ENCODE data around the gene CSGALNACT2. TPM values are rescaled to one million over a fixed set of nuclear protein-coding genes. Genes with fewer than 3 reads are reported as not detected.
"Not testable (repeated sequence)": the region's sequence is repeated elsewhere in the genome, so short reads cannot be mapped to it uniquely, and the experiment has no call there.

CSGALNACT2 gene
- total and polyA plus RNA-seq, 4 experiments from 2014 or later = 21.1 to 48.2 (median 34.4) TPM

- Histone ChIP-seq H3K4me3 (ENCODE audit: low read length in 2 of 2) (no peak overlapping the region), H3K36me3 (ENCODE audit: insufficient read depth, low read length) (no peaks in the 10 kb centered on the region), H3K27ac (ENCODE audit: low read depth, low read length) (no peak overlapping the region), H3K27me3 (ENCODE audit: insufficient read depth, low read length) (no peaks in the 10 kb centered on the region), H3K9me3 (ENCODE audit: control insufficient read depth in 1 of 2, low read length in 2 of 2) (no peaks in the 10 kb centered on the region), H3K4me1 (ENCODE audit: insufficient read depth, low read length) (no peaks in the 10 kb centered on the region)
- H3K4me1 Mint-ChIP-seq = peaks cover 0 to 4% (median 2%) of the 10 kb centered on the region in 4 donors
- no peak overlapping the region for H3K4me3 Mint-ChIP-seq
- H3K27me3 Mint-ChIP-seq = peaks cover 0 to 8% of the 10 kb centered on the region in 2 donors
- ChIA-PET POLR2A (ENCODE audit: partially characterized antibody) (no interaction called here), CTCF (ENCODE audit: partially characterized antibody) (no interaction called here)
- no peak overlapping the region for H3K27ac Mint-ChIP-seq
- intact Hi-C loops (cut with micrococcal nuclease) = no loop called here
- H3K36me3 Mint-ChIP-seq = no peaks in the 10 kb centered on the region
- H3K9me3 Mint-ChIP-seq = no peaks in the 10 kb centered on the region
- DNase-seq = no peak
These were observed 44.2 kb upstream of the CSGALNACT2 start for GRCh38 chr10:43094085-43094484.

GRCh38 chr10:43099339-43099738 lies 38.9 kb upstream of the CSGALNACT2 start:
- H3K27me3 ChIP-seq (ENCODE audit: insufficient read depth, low read length); H3K4me3 Mint-ChIP-seq; H3K27ac ChIP-seq (ENCODE audit: low read depth, low read length); H3K4me1 ChIP-seq (ENCODE audit: insufficient read depth, low read length); H3K4me1 Mint-ChIP-seq; DNase-seq; H3K9me3 Mint-ChIP-seq; H3K4me3 ChIP-seq (ENCODE audit: low read length in 2 of 2); H3K27ac Mint-ChIP-seq; H3K36me3 ChIP-seq (ENCODE audit: insufficient read depth, low read length); POLR2A ChIA-PET (ENCODE audit: partially characterized antibody); H3K36me3 Mint-ChIP-seq; H3K9me3 ChIP-seq (ENCODE audit: control insufficient read depth in 1 of 2, low read length in 2 of 2); intact Hi-C loops (cut with micrococcal nuclease); CTCF ChIA-PET (ENCODE audit: partially characterized antibody): not testable (repeated sequence)
- H3K27me3 Mint-ChIP-seq = peaks cover 17 to 20% of the 10 kb centered on the region in 2 donors

GRCh38 chr10:43099928-43100327 lies 38.3 kb upstream of the CSGALNACT2 start:
- ChIA-PET CTCF (ENCODE audit: partially characterized antibody) (no interaction called here), POLR2A (ENCODE audit: partially characterized antibody) (no interaction called here)
- Mint-ChIP-seq H3K4me1 (peaks cover 2 to 7% (median 5%) of the 10 kb centered on the region in 4 donors), H3K9me3 (no peaks in the 10 kb centered on the region), H3K36me3 (no peaks in the 10 kb centered on the region), H3K4me3 (no peak overlapping the region), H3K27ac (peak overlapping the region in 1 of 7 donors; percentile 30), H3K27me3 (peaks cover 15 to 20% of the 10 kb centered on the region in 2 donors)
- Histone ChIP-seq H3K27ac (ENCODE audit: low read depth, low read length) (no peak overlapping the region), H3K4me3 (ENCODE audit: low read length in 2 of 2) (no peak overlapping the region), H3K27me3 (ENCODE audit: insufficient read depth, low read length) (no peaks in the 10 kb centered on the region), H3K9me3 (ENCODE audit: control insufficient read depth in 1 of 2, low read length in 2 of 2) (no peaks in the 10 kb centered on the region), H3K4me1 (ENCODE audit: insufficient read depth, low read length) (peaks cover 6% of the 10 kb centered on the region), H3K36me3 (ENCODE audit: insufficient read depth, low read length) (no peaks in the 10 kb centered on the region)
- intact Hi-C loops (cut with micrococcal nuclease) = no loop called here
- no peak for DNase-seq

GRCh38 chr10:43100366-43100765 lies 37.9 kb upstream of the CSGALNACT2 start:
- no peak overlapping the region for H3K4me3 ChIP-seq (ENCODE audit: low read length in 2 of 2)
- H3K4me3 Mint-ChIP-seq = no peak overlapping the region
- POLR2A ChIA-PET (ENCODE audit: partially characterized antibody) = no interaction called here

GRCh38 chr10:43102063-43102828 lies 36.0 kb upstream of the CSGALNACT2 start:
- H3K27ac Mint-ChIP-seq = no peak overlapping the region
- ChIA-PET CTCF (ENCODE audit: partially characterized antibody) (interaction anchor here (1.1 kb wide), 1 partner anchor 349 kb away, joined by 4 read pairs; no protein-coding TSS in a partner anchor), POLR2A (ENCODE audit: partially characterized antibody) (no interaction called here)
- peak overlapping the region in 6 of 8 donors; percentile 5 to 54 (median 17) for H3K4me3 Mint-ChIP-seq
- H3K27ac ChIP-seq (ENCODE audit: low read depth, low read length) = no peak overlapping the region
- no peaks in the 10 kb centered on the region for H3K27me3 ChIP-seq (ENCODE audit: insufficient read depth, low read length)
- no peaks in the 10 kb centered on the region for H3K9me3 ChIP-seq (ENCODE audit: control insufficient read depth in 1 of 2, low read length in 2 of 2)
- H3K9me3 Mint-ChIP-seq = no peaks in the 10 kb centered on the region
- H3K4me3 ChIP-seq (ENCODE audit: low read length in 2 of 2) = no peak overlapping the region
- no peaks in the 10 kb centered on the region for H3K36me3 ChIP-seq (ENCODE audit: insufficient read depth, low read length)
- no peaks in the 10 kb centered on the region for H3K36me3 Mint-ChIP-seq
- peak in 1 of 5 donors; percentile 2 for DNase-seq
- peaks cover 3 to 13% (median 6%) of the 10 kb centered on the region in 4 donors for H3K4me1 Mint-ChIP-seq
- peaks cover 15% of the 10 kb centered on the region for H3K4me1 ChIP-seq (ENCODE audit: insufficient read depth, low read length)
- peaks cover 17 to 20% of the 10 kb centered on the region in 2 donors for H3K27me3 Mint-ChIP-seq
- intact Hi-C loops (cut with micrococcal nuclease) = no loop called here

More at GRCh38 chr10:43100366-43100765, 37.9 kb upstream of the CSGALNACT2 start:
- no peak for DNase-seq
- no peaks in the 10 kb centered on the region for H3K27me3 ChIP-seq (ENCODE audit: insufficient read depth, low read length)
- Mint-ChIP-seq H3K27ac (no peak overlapping the region), H3K4me1 (peaks cover 3 to 8% (median 6%) of the 10 kb centered on the region in 4 donors), H3K36me3 (no peaks in the 10 kb centered on the region), H3K9me3 (no peaks in the 10 kb centered on the region), H3K27me3 (peaks cover 17 to 20% of the 10 kb centered on the region in 2 donors)
- no peak overlapping the region for H3K27ac ChIP-seq (ENCODE audit: low read depth, low read length)
- CTCF ChIA-PET (ENCODE audit: partially characterized antibody) = no interaction called here
- intact Hi-C loops (cut with micrococcal nuclease) = no loop called here
- H3K9me3 ChIP-seq (ENCODE audit: control insufficient read depth in 1 of 2, low read length in 2 of 2) = no peaks in the 10 kb centered on the region
- no peaks in the 10 kb centered on the region for H3K36me3 ChIP-seq (ENCODE audit: insufficient read depth, low read length)
- peaks cover 9% of the 10 kb centered on the region for H3K4me1 ChIP-seq (ENCODE audit: insufficient read depth, low read length)

GRCh38 chr10:43105102-43105955 lies 32.9 kb upstream of the CSGALNACT2 start:
- Histone ChIP-seq H3K9me3 (ENCODE audit: control insufficient read depth in 1 of 2, low read length in 2 of 2) (no peaks in the 10 kb centered on the region), H3K4me1 (ENCODE audit: insufficient read depth, low read length) (peaks cover 15% of the 10 kb centered on the region), H3K27ac (ENCODE audit: low read depth, low read length) (peak overlapping the region; percentile 19), H3K36me3 (ENCODE audit: insufficient read depth, low read length) (no peaks in the 10 kb centered on the region), H3K4me3 (ENCODE audit: low read length in 2 of 2) (peak overlapping the region; percentile 76 to 77), H3K27me3 (ENCODE audit: insufficient read depth, low read length) (no peaks in the 10 kb centered on the region)
- Mint-ChIP-seq H3K36me3 (no peaks in the 10 kb centered on the region), H3K27me3 (peaks cover 13 to 17% of the 10 kb centered on the region in 2 donors), H3K27ac (no peak overlapping the region), H3K4me3 (peak overlapping the region; percentile 70 to 84 (median 80)), H3K9me3 (no peaks in the 10 kb centered on the region), H3K4me1 (peaks cover 5 to 13% (median 7%) of the 10 kb centered on the region in 4 donors)
- intact Hi-C loops (cut with micrococcal nuclease) = loop anchor here (1.0 kb wide), 1 partner anchor 357 kb away; no protein-coding TSS in a partner anchor
- CTCF ChIA-PET (ENCODE audit: partially characterized antibody) = interaction anchor here (1.0 to 2.1 kb wide), 3 partner anchors 10 to 927 kb away, joined by 3 to 14 read pairs (median 4); no protein-coding TSS in a partner anchor
- DNase-seq = peak; percentile 69 to 79 (median 71)
- POLR2A ChIA-PET (ENCODE audit: partially characterized antibody) = interaction anchor here (1.1 to 1.8 kb wide), 2 partner anchors 16 to 33 kb away, joined by 3 to 6 read pairs; partner anchors contain the start of gene CSGALNACT2

GRCh38 chr10:43105956-43106229 lies 32.4 kb upstream of the CSGALNACT2 start:
- DNase-seq = peak in 1 of 5 donors; percentile 55
- no peaks in the 10 kb centered on the region for H3K9me3 ChIP-seq (ENCODE audit: control insufficient read depth in 1 of 2, low read length in 2 of 2)
- Mint-ChIP-seq H3K36me3 (no peaks in the 10 kb centered on the region), H3K9me3 (no peaks in the 10 kb centered on the region), H3K27ac (no peak overlapping the region), H3K4me3 (peak overlapping the region in 3 of 8 donors; percentile 26 to 79 (median 64)), H3K4me1 (peaks cover 5 to 13% (median 7%) of the 10 kb centered on the region in 4 donors), H3K27me3 (peaks cover 13 to 17% of the 10 kb centered on the region in 2 donors)
- H3K27ac ChIP-seq (ENCODE audit: low read depth, low read length) = no peak overlapping the region
- ChIA-PET CTCF (ENCODE audit: partially characterized antibody) (interaction anchor here (1.6 to 2.1 kb wide), 2 partner anchors 9 to 352 kb away, joined by 3 to 14 read pairs; no protein-coding TSS in a partner anchor), POLR2A (ENCODE audit: partially characterized antibody) (interaction anchor here (1.8 kb wide), 1 partner anchor 32 kb away, joined by 6 read pairs; the partner anchor contains the start of gene CSGALNACT2)
- H3K27me3 ChIP-seq (ENCODE audit: insufficient read depth, low read length) = no peaks in the 10 kb centered on the region
- intact Hi-C loops (cut with micrococcal nuclease) = loop anchor here (1.0 kb wide), 1 partner anchor 356 kb away; no protein-coding TSS in a partner anchor
- H3K4me1 ChIP-seq (ENCODE audit: insufficient read depth, low read length) = peaks cover 15% of the 10 kb centered on the region
- no peak overlapping the region for H3K4me3 ChIP-seq (ENCODE audit: low read length in 2 of 2)
- H3K36me3 ChIP-seq (ENCODE audit: insufficient read depth, low read length) = no peaks in the 10 kb centered on the region

All from CD4-positive, alpha-beta memory T cell (primary cell).